Kidney (tissue), 14 donors: Measurements from ENCODE around the gene ATP10B. TPM values are rescaled to one million over a fixed set of nuclear protein-coding genes. Genes with fewer than 3 reads are reported as not detected.
"Not testable (repeated sequence)": the region's sequence is repeated elsewhere in the genome, so short reads cannot be mapped to it uniquely, and the experiment has no call there.

Experiments
- DNase-seq, 5 donors: peaks; one replicate each; pipeline ENCODE4 v3.0.0-alpha.2; 2013 to 2020
- FAIRE-seq: peaks from 2 replicates; lab custom pipeline; 2012; peaks lifted over from hg19 to GRCh38; lab: Jason Lieb, UNC
- H3K27ac ChIP-seq, 2 donors: one replicate each; pipeline ENCODE4 v1.7.0; 2013; ENCODE audit warnings: low read depth in 2 of 2, low read length in 2 of 2, inconsistent platforms in 1 of 2
- H3K27me3 ChIP-seq: one replicate; pipeline ENCODE4 v1.7.1; 2013; ENCODE audit warnings: low read length, inconsistent platforms; ENCODE audit not compliant: control insufficient read depth, insufficient read depth
- H3K36me3 ChIP-seq, 3 donors: one replicate each; pipeline versions ENCODE4 v1.7.0 to v1.7.1; 2013; ENCODE audit warnings: low read length in 3 of 3, control low read depth in 1 of 3, inconsistent platforms in 1 of 3; ENCODE audit not compliant: insufficient read depth in 3 of 3, control insufficient read depth in 2 of 3
- H3K4me1 ChIP-seq, 3 donors: one replicate each; pipeline versions ENCODE4 v1.7.0 to v1.7.1; 2013; ENCODE audit warnings: low read length in 3 of 3, inconsistent platforms in 1 of 3, low read depth in 1 of 3; ENCODE audit not compliant: control insufficient read depth in 2 of 3, insufficient read depth in 2 of 3
- H3K4me3 ChIP-seq, 3 donors: one replicate each; pipeline versions ENCODE4 v1.7.0 to v1.8.1; 2013; ENCODE audit warnings: low read length in 3 of 3, control low read depth in 1 of 3, inconsistent platforms in 1 of 3
- H3K9ac ChIP-seq, 3 donors: one replicate each; pipeline versions ENCODE4 v1.7.0 to v1.7.1; 2013; ENCODE audit warnings: low read length in 3 of 3, control low read depth in 1 of 3, inconsistent platforms in 1 of 3
- H3K9me3 ChIP-seq, 3 donors: one replicate each; pipeline versions ENCODE4 v1.7.0 to v1.7.1; 2013; ENCODE audit warnings: low read length in 3 of 3, control low read depth in 1 of 3, inconsistent platforms in 1 of 3; ENCODE audit not compliant: control insufficient read depth in 2 of 3, insufficient read depth in 1 of 3
- CTCF ChIP-seq: IDR thresholded peaks from 3 replicates; pipeline ENCODE4 v1.5.1; 2012; ENCODE audit warnings: mild to moderate bottlenecking, moderate library complexity, borderline replicate concordance; ENCODE audit not compliant: insufficient read depth; ENCODE audit errors: extremely low read depth
- intact Hi-C: fragments of 100-400 bp; cut with DNase I; formaldehyde crosslinking; loops from one replicate; pipeline ENCODE4 v1.11.1; 2022
- polyA plus RNA-seq: library from polyadenylated mRNA; stranded (reverse); fragments of 350-450 nt; fragmentation: Illumina TruSeq; extraction: RNeasy Lipid Tissue Mini Kit (QIAGEN cat#74804); gene quantifications from one replicate; pipeline ENCODE4 v1.2.3, GENCODE V29; 2014; ENCODE audit warnings: low read depth, low replicate concordance; ENCODE audit not compliant: insufficient read depth
- total RNA-seq: library from RNA; stranded (reverse); fragmentation: NEBNext Ultra II Directional; extraction: Animal tissue kit (Norgen Biotek cat#: 25700); gene quantifications from one replicate; pipeline ENCODE4 v1.2.1, GENCODE V29; 2021
- donor health status: control.
- donor health status: control.
- donor health status: control.
- donor health status: control.
- donor health status: control.
- donor health status: DM: yes; HTN: yes; CAD: no.
- donor health status: Normal renal cell carcinoma (clear cell type).

ATP10B gene
- total and polyA plus RNA-seq, 2 donors from 2014 or later, result 1.4 TPM; not detected in 1

- TF ChIP-seq CTCF, result no peak
- H3K4me1 ChIP-seq, result no peaks in the 10 kb centered on the region
These were observed 20.2 kb downstream of the ATP10B start for GRCh38 chr5:160831801-160832200.

GRCh38 chr5:160824301-160825001 lies 27.6 kb downstream of the ATP10B start:
- intact Hi-C loops, result no loop called here
- no peak overlapping the region for H3K27ac ChIP-seq
- no peak overlapping the region for H3K4me3 ChIP-seq
- H3K9ac ChIP-seq, result no peak overlapping the region
- no peak for TF ChIP-seq CTCF
- DNase-seq (no peak), FAIRE-seq (no peak)
- H3K4me1 ChIP-seq, result no peaks in the 10 kb centered on the region
- H3K36me3 ChIP-seq, result no peaks in the 10 kb centered on the region
- H3K9me3 ChIP-seq, result peaks cover 0 to 10% (median 2%) of the 10 kb centered on the region in 3 donors
- no peaks in the 10 kb centered on the region for H3K27me3 ChIP-seq

More at GRCh38 chr5:160831801-160832200, 20.2 kb downstream of the ATP10B start:
- Histone ChIP-seq H3K27me3 (no peaks in the 10 kb centered on the region), H3K27ac (no peak overlapping the region), H3K9ac (no peak overlapping the region), H3K4me3 (no peak overlapping the region), H3K9me3 (peaks cover 0 to under 1% (median 0%) of the 10 kb centered on the region in 3 donors), H3K36me3 (no peaks in the 10 kb centered on the region)
- intact Hi-C loops, result no loop called here
- DNase-seq (no peak), FAIRE-seq (no peak)

GRCh38 chr5:160812996-160813395 lies 39.0 kb downstream of the ATP10B start:
- FAIRE-seq, intact Hi-C loops, H3K27ac ChIP-seq, H3K4me3 ChIP-seq, DNase-seq, H3K4me1 ChIP-seq, H3K9ac ChIP-seq, H3K9me3 ChIP-seq, H3K36me3 ChIP-seq, H3K27me3 ChIP-seq: not testable (repeated sequence)

DNA sequence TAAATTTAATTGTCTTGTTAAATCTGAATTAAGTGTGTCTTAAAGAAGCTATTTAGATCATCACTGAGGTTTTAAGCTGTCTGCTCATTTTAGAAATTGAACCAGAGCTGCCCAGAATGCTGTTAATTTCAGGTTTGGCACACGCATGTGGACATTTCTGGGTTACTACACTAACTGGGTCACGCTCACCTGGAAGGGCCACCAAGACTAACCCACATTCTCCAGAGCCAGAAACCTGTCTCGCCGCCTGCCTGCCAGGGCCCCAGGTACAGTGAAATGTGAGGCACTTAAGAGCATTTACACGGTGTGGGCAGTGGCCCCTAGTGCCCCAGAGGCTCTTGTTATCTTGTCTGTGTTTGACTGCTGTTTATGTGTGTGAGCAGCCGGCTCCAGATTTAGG lies 46.6 kb downstream of the ATP10B start:
- H3K27ac ChIP-seq, result no peak overlapping the region
- DNase-seq (no peak), FAIRE-seq (no peak)
- TF ChIP-seq CTCF, result no peak
- no peak overlapping the region for H3K4me3 ChIP-seq
- H3K36me3 ChIP-seq, result no peaks in the 10 kb centered on the region
- H3K27me3 ChIP-seq, result no peaks in the 10 kb centered on the region
- no peaks in the 10 kb centered on the region for H3K9me3 ChIP-seq
- no peak overlapping the region for H3K9ac ChIP-seq
- intact Hi-C loops, result no loop called here
- H3K4me1 ChIP-seq, result no peaks in the 10 kb centered on the region
